Endothelial cell of umbilical vein (primary cell): ENCODE data around the gene CADM4.

Source experiments
- CTCF ChIP-seq, 2 donors: IDR thresholded peaks; 1 replicate in 1 of 2; 2 replicates in 1 of 2; pipeline ENCODE4 v1.5.1; 2011; ENCODE audit warnings: low read length in 2 of 2, mild to moderate bottlenecking in 2 of 2, moderate library complexity in 2 of 2, control low read depth in 1 of 2, inconsistent platforms in 1 of 2, low read depth in 1 of 2; ENCODE audit not compliant: insufficient read depth in 1 of 2; ENCODE audit errors: extremely low read depth in 1 of 2
- EZH2 ChIP-seq: IDR thresholded peaks from 2 replicates; pipeline ENCODE4 v1.6.1; 2012; ENCODE audit warnings: borderline replicate concordance, low read depth, mild to moderate bottlenecking, moderate library complexity, low read length, inconsistent platforms; ENCODE audit not compliant: severe bottlenecking
- JUN ChIP-seq: IDR thresholded peaks from 2 replicates; pipeline ENCODE4 v1.6.1; 2011; ENCODE audit warnings: borderline replicate concordance, low read depth; ENCODE audit not compliant: insufficient read length, insufficient read depth
- MAX ChIP-seq: IDR thresholded peaks from 2 replicates; pipeline ENCODE4 v1.6.1; 2011; ENCODE audit not compliant: insufficient read depth, insufficient read length
- POLR2A ChIP-seq: IDR thresholded peaks from 2 replicates; pipeline ENCODE4 v1.6.1; 2012; ENCODE audit warnings: low read depth, mild to moderate bottlenecking, control low read depth, low read length
- POLR2AphosphoS5 ChIP-seq: IDR thresholded peaks from 2 replicates; pipeline ENCODE4 v1.6.1; 2012; ENCODE audit warnings: low read depth, mild to moderate bottlenecking, control low read depth, low read length, moderate library complexity; ENCODE audit not compliant: insufficient read depth

- TF ChIP-seq CTCF (IDR thresholded peaks at IDR 0.05; ENCODE audit: extremely low read depth in 1 of 2, insufficient read depth in 1 of 2, low read depth in 1 of 2, low read length in 2 of 2): no peak
- TF ChIP-seq EZH2: no peak
- TF ChIP-seq POLR2A: no peak
- TF ChIP-seq MAX: no peak
- TF ChIP-seq JUN: no peak
- no peak for TF ChIP-seq POLR2AphosphoS5
These were observed 5.6 kb downstream of the CADM4 start for GRCh38 chr19:43634068-43634467.
